Stimulated activated CD8-positive, alpha-beta memory T cell treated with anti-CD3 and anti-CD28 coated beads, Interleukin-4, amount 100 ng/mL, for 24 hours (primary cell): ENCODE results near the gene RNF144B.

ENCODE experiments used
- DNase-seq: peaks from one replicate; pipeline ENCODE4 v3.0.0-alpha.2; 2020; ENCODE audit warnings: low read depth

The RNF144B gene

DNA sequence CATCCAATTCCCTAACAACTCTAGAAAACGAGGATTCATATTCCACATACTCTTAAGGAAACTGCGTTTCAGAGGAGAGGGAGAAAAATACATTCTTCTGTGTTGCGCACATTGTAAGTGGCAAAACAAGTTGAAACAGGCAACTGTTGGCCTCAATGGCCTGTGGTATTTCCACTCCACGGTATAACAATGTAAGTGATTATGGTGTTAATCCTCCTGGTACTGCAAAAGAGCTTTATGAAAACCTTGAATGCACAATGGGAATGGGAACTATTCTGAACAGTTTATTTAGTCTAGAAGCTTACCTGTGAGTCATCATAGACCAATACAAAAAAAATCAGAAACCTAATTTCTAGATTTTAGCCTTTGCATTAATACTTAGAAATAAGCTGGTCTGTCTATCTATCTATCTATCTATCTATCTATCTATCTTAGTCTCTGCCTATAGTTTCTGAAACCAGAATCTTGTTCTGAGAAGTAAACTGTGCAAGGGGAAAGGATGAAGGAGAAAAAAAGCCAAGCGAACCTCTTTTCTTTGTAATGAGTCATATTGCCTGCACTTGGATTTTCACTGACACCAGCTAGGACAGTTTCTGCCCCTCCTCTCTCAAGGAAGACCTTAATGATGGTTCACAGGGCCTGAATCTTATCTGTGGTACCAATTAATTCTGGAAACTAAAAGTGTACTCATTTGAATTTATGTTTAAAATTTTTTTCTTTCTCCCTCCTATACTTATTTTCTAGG is 101.5 kb downstream of the RNF144B start:
- DNase-seq, result no peak

GRCh38 chr6:18489335-18489734 is 102.2 kb downstream of the RNF144B start:
- DNase-seq, result no peak

DNA sequence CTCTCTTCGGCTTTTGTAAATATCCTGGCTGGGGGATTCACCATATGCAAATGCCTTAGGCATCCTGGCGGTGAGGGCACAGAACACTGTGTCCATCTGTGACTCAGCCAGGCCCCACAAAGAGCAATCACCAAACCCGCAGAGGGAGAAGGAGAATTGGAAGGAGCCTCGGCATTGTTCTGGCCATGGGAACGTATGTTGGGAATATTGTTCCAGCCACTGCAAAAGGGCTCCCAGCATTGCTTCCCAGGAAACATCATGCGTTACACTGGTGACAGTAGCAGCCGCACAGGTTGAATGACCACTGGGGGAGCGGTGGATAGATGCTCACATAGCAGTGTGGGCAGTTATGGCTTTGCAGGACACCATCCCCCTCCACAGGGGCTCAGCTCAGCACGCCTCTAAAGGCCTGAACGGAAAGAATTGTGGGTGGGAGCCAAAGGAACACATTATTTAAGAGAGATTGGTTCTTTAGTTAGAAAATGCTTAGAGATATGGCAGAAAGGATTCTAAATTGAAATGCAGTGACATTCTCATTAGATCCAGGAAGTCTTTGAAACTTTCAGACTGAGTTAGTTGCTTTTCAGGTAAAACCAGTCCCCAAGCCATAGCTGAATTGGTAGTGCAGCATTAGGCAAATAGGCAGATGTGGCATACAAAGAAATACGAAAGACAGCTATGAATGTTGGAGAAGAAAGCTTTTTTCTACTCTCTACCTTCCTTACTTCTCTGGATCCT is 104.3 kb downstream of the RNF144B start:
- DNase-seq, result no peak

- DNase-seq, result no peak
These were observed 105.8 kb downstream of the RNF144B start for GRCh38 chr6:18492972-18493371.

DNA sequence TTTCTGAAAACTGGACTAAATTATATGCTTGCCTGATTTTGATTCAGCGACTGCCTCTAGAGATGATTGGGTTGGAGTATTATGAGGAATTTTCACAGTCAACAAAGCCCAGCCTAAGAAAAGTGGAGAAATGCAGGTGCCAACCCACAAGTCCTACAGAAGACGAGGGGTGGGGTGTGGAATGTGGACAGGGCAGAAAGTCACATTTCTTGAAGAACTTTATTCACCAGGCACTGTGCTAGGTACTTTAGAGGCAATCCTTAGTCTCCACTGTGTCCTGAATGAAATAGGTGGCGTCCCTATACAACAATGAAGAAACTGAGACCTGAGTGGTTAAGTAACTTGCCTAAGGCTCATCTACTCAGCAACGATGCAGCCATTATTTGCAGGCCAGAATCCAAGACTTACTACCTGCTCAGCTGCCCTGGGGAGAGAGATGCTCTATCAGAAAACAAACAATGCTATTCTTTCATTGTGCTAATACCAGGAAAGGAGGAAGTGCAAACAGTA is 106.3 kb downstream of the RNF144B start:
- no peak for DNase-seq

DNA sequence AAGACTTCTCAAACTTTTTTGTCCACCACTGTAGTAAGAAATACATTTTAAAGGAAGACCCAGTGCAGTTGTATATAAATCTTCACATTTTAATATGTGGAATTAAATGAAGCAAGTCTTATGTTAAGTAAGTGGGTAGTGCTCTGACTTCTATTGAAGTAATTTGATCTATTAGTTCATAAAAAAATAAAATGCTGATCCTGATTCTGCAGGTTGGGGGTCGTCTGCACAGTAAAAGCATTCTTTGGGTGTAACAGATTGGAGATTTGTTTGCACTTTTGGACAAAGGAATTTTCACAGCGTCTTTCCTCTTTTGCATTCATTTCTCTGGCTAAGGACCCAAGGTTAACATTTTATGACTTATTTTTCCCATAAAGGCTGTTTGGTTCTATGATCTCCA is 106.8 kb downstream of the RNF144B start:
- DNase-seq, result no peak

DNA sequence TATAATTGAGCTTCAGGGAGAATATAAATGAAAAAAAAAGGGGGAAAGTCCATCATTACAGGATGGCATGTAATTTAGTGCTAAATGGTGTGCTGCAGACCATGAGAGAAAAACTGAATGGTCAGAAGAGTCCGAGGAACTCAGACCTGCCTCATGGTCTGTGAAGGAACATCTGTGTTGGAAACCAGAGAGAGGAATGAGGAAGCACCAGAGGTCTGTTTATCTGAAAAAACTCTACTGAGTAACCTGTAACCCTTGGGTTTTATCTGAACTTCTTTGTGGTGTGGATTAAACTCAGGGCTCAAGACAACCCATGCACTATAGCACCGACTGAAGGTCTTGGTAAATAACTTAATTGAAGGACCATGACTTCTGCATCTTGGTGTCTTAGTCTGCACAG is 108.1 kb downstream of the RNF144B start:
- DNase-seq, result no peak

DNA sequence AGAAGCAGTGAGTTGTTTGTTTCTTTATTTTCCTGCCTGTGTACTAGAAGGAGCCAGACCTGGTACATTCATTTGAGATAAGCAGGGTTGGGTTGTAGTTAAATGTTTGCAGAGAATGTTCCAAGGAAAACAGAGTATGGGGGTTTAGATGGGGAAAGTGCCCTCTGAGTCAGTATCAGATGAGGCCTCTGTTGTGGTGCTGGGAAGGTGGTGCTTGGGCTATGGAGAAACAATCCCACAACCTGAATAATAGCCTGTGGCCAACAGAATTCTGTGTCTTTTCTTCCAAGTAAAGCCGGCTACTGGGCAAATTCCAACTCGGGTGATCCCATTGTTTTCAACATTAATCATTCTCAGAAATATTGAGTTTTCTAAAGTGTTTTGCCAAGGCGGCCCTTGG is 109.3 kb downstream of the RNF144B start:
- DNase-seq, result no peak

DNA sequence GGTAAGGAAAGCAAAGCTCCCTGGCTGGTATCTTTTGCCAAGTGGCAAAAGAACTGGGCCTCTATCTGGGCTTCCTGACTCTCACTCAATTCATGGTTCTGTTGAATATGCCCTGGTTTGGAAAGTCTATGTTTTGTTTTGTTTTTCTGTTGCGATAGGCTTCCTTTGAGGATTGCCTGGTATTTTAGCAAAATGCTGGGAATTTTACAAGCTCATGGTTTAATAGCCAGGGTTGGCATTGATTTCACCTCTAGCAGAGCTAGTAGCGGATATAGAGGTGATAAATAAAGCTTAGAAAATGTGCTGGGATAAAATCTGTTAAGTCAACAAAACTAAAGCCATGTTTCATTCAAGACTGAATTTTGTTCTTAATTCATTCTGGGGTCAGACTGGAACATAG is 109.9 kb downstream of the RNF144B start:
- no peak for DNase-seq

DNA sequence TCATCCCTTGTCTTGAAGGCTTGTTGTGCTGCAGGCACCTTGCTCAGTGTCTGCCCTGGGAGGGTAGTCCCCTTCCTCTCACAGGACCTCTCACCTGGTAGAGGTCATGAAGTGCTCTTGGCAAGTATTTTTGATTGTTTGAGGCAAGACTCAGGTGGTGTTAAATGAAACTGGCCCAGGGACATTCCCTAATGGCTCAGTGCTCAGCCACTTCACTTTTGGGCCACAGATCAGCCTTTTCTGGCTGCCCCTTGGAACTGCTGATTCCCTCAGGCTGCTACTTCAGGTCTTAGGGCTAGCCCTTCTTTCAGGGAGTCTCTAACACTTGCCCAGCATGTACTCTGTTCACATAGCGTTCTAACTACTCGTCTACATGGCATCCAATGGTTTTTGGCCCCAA is 111.3 kb downstream of the RNF144B start:
- DNase-seq, result no peak

GRCh38 chr6:18500921-18501662 is 113.9 kb downstream of the RNF144B start:
- DNase-seq, result no peak

DNA sequence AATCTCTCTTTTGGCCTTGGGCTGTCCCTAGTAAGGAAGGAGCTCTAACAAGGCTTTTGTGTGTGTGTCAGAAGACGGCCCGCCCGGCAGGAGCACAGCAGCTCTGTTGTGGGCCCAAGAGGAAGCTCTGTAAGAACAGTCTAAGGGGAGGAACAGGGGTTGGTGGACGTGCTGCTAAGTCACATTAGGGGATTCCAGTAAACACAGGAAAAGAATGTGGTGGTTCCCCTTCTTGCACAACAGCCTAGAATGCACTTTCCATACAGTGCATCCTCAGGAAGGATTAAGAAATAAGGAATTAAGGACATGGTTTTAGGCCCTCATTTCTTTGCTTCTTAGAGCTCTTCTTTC is 114.5 kb downstream of the RNF144B start:
- DNase-seq, result no peak

- no peak for DNase-seq
These were observed 116.0 kb downstream of the RNF144B start for GRCh38 chr6:18503206-18503592.

GRCh38 chr6:18503593-18504231 is 116.6 kb downstream of the RNF144B start:
- DNase-seq, result no peak

DNA sequence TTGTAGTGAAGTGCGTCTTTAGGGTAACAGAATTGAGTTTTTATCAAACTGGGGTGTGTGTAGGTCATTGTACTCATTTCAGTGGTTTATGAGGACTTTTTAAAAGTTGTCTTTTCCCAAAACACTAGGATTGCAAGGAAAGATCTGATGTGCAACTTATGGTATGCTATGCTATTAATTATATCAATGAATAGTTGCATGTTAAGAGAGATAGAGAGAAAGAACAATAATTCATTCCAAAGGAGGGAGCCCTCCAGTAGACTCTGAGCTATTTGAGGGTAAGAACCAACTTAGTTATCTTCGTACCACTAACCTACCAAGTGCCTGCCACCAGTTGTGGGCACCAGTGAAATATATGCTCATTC is 117.1 kb downstream of the RNF144B start:
- DNase-seq, result no peak

DNA sequence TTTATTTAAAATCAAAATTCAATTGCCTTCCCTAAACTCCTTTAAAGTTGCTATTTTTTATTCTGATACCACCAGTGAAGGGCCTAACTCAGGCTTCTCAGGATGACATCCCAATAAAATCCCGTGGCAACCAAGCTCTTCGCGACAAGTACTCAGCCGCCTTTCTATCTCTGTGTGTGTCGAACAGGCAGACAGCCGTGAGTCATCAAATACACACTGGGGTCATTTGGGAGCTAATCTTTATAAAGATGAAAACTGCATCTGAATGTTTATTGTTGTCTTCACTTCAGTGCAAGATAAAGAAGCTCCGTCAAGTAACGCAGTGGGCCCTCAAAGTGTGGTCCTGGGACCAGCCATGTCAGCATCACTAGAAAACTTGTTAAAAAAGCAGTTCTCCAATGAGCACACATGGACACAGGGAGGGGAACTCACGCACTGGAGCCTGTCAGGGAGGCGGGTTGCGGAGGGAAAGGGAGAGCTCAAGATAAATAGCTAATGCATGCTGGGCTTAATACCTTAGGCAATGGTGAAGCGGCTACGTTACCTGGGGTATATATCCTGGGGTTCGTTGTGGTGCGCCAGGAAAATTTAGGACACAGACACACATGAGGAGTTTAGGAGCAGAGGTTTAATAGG is 119.3 kb downstream of the RNF144B start:
- DNase-seq, result no peak

- DNase-seq, result no peak
These were observed 119.9 kb downstream of the RNF144B start for GRCh38 chr6:18507018-18507415.

- no peak for DNase-seq
These were observed 120.4 kb downstream of the RNF144B start for GRCh38 chr6:18507561-18507960.

DNA sequence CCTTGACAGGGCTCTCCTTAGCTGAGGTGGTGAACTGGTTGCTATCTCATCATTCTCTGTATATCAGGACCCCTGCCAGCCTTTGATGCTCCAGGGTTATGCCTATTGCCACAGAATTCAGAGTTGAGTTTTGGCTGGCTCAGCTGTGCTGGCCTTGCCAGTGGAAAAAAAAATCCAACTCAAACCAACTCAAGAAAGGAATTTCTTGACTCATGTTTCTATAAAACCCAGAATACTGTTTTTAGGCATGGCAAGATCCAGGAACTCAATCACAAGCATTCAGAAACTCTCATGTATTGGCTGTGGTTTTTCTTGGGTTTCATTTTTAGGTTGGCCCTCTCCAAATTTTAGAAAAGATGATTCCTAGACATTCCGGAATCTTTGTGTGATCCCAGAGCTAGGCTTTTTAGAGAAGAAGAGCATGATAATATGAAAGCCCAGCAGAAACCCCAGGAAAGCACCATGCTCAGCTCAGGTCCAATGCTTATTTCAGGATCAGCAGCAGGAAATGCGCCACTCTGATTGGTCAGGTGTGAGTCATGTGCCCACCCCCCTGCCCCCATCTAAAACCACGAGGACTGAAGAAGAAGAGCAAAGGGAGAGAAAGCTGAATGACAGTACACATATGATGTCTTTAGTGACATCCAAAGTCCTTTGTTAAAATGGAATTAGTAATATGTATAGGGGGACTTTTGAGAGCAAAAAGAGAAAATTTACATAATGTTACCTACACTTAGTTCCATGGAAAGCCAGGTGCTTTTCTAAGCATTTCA is 122.9 kb downstream of the RNF144B start:
- no peak for DNase-seq

DNA sequence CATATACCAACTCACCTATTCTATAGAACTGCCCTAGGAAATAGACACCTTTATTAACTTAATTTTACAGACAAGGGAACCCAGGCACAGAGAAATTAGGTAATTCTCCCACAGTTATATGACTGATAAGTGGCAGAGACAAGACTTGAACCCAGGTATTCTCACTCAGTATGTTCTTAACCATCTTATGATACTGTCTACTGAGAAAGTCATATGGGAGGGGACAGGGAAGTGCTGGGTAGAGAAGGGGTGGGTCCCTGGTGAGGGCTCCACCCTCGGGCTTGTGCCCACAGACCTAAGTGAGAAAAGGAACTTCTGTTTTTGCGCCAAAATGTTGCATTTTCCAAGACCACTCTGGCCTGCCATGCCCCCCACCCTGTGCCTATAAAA is 123.5 kb downstream of the RNF144B start:
- no peak for DNase-seq

GRCh38 chr6:18511211-18511610 is 124.1 kb downstream of the RNF144B start:
- no peak for DNase-seq
